Measurements from ENCODE around the gene STK32C.

The STK32C gene

DNA sequence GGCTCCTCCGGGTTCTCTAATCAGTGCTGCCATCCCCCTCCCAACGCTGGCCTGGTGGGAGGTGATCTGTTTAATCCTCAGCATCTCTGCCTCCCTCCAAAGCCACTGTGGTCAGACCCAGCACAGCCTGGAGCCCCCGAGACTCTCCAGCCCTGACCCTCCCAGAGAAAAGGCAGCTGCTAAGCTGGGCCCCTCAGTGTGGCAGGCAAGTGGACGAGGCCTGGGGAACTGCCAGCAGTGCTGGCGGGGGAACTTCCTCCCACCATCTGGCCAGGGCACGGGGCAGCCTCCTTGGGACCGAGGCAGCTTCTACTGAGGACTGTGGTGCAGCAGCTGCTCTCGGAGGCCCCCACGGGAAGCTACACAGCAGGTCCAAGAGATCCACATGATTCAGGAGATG, 69.9 kb downstream of the STK32C start:
- TF ChIP-seq POLR2A (IDR thresholded peaks at IDR 0.05; ENCODE audit: low read depth, low read length), result no peak
- no peak for DNase-seq (ENCODE audit: insufficient read length, low spot score)

DNA sequence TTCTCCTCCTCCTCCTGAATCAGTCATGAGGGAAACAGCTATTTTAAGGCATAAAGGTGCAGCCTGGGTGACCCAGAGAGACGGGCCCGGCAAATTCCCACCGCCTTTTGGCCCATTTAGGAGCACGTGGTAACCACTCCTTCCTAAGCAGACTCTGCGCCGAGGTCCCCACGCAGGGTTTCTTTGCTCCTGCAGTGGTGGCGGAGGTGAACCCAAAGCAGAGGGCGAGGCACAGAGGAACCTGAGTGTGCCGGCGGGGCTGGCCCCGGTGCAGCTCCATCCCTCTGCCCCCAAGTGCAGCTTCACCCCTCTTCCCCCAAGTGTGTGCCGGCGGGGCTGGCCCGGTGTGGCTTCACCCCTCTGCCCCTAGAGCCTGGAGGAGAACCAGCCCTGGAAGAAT, 70.4 kb downstream of the STK32C start:
- DNase-seq (ENCODE audit: insufficient read length, low spot score) (no peak), FAIRE-seq (no peak)
- no peak for TF ChIP-seq POLR2A (IDR thresholded peaks at IDR 0.05; ENCODE audit: low read depth, low read length)

More for the DNA sequence above, 69.9 kb downstream of the STK32C start:
- FAIRE-seq, result no peak

DNA sequence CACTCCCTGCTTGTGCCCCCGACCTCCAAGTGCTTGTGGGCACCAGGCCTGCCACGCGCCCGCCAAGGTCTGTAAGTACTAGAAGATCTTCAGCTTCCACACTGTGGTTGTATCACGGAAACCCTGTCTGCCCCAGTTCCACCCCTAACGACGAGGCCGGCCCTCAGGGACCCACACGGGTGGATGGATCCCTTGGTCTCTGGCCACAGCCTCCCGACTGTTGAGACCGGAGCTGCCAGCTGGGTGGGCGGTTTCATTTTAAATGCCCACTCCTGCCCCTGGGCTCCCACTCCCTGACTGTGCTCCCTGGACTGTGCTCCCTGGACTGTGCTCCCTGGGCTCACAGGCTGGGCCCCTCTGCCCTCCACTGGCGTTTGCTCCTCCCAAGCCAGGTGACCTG, 70.9 kb downstream of the STK32C start:
- no peak for DNase-seq (ENCODE audit: insufficient read length, low spot score)
- TF ChIP-seq POLR2A (IDR thresholded peaks at IDR 0.05; ENCODE audit: low read depth, low read length), result no peak
- no peak for FAIRE-seq

DNA sequence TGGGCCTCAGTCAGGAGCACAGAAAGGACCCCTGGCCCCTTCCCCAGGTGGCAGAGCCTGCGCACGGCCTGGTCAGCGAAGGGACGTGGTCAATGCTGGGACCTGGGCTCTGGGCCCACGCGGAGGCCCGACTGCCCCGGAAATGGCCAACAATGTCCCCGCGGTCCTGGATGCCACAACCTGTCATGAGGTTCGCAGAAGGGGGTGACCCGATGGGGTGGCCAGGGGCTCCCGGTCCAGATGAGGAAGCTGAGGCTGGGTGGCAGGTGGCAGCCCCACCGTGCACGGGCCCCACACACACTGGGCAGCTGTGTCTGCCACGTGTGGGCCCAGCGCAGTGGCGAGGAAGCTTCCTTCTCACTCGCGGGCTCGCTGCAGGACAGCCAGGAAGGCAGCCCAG, 71.6 kb downstream of the STK32C start:
- no peak for TF ChIP-seq POLR2A (IDR thresholded peaks at IDR 0.05; ENCODE audit: low read depth, low read length)
- no peak for FAIRE-seq
- no peak for DNase-seq (ENCODE audit: insufficient read length, low spot score)

DNA sequence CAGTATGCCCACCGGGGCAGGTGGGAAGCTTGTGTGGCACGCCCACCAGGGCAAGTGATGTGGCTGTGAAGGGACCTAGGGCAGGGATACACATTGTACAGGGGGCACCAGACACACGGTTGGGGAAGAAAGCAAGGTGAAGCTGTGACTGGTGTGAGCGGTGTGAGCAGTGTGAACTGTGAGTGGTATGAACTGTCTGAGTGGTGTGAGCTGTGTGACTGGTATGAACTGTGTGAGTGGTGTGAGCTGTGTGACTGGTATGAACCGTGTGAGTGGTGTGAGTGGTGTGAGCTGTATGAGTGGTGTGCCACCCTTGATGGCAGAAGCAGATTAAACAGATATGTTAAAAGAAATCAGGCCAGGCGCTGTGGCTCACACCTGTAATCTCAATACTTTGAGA, 72.9 kb downstream of the STK32C start:
- no peak for DNase-seq (ENCODE audit: insufficient read length, low spot score)
- no peak for TF ChIP-seq POLR2A (IDR thresholded peaks at IDR 0.05; ENCODE audit: low read depth, low read length)
- no peak for FAIRE-seq

DNA sequence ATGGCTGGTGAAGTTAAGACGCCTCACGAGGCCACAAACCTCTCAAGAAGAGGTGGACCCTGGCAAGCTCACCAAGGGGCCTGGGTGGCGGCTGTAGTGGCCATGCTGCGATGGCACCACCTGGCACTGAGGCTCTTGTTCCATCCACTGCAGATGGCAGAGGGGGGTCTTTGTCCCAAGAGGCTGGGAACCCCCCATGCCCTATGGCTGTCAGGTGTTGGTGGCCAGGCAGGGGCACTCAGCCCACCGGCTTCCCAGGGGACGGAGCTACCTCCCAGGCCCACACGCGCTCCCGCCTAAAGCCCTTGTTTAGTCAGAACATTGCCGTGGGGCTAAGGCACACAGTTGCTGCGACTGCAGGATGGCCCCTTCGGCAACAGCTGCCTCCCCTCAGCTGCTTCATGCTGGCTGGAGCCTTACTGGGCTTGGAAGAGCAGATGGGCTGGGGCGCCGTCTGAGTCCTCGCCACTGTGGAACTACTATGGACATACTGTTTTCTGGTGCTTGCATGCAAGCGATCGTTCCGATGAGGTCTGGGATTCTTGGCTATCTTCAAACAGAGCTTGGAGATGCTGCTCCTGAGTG, 74.2 kb downstream of the STK32C start:
- no peak for TF ChIP-seq POLR2A (IDR thresholded peaks at IDR 0.05; ENCODE audit: low read depth, low read length)
- FAIRE-seq (no peak), DNase-seq (ENCODE audit: insufficient read length, low spot score) (no peak)

DNA sequence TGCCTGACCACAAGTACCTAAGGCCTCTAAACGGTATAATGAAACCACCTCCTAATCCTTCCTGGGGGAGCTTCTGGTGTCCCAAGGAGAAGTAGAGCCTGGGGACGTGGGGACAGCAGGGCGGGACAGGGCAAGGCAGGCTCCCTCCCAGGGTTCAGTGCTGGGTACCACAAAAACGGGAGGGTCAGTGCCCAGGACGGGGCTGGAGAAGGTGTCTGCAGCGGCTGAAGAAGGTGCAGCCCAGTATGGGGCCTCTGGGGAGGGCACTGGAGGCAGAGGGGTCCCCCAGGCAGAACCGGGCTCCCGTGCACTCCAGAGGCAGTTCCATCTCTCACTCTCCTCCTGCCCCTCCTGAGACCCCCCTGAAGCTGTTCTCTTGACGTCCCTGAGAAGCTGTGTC, 74.8 kb downstream of the STK32C start:
- no peak for FAIRE-seq
- TF ChIP-seq POLR2A (IDR thresholded peaks at IDR 0.05; ENCODE audit: low read depth, low read length), result no peak
- no peak for DNase-seq (ENCODE audit: insufficient read length, low spot score)

DNA sequence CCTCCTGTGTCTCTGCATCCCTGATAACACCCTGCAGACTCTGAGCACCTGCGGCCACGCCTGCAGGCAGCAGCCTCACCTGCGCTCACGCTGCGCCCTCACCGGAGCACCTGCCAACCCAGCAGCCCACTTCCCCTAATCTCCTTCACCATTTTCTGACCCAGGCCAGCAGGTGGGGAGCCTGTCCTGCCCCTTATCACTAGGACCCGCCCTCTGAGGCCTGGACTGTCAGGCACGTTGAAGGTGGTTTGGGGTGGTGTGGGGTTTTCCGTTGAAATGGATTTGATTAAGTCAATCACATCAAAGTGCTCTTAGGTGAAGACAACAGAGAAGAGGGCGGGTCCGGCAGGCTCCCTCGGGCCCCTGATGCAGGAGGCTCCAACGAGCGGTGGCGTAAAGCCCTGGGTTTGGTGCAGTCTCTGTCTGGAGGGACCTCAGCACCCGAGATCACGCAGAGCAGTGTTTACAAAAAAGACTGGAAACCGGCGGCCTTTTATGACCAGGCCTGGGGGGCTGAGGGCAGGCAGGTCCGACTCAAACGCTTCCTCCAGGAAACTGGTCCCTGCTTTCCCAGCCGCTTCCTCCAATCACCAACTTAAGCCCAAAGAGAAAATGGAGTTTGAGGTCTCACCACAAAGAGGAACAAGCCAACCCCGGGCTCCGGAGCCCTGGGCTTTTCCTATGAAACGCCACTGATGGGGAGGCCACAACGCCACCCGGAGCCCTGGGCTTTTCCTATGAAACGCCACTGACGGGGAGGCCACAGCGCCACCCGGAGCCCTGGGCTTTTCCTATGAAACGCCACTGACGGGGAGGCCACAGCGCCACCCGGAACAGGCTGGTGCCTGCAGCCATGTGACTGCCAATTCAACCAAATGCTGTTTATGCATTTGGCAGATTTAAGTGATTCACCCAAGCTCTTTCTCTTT, 75.5 kb downstream of the STK32C start:
- FAIRE-seq, result no peak
- DNase-seq (ENCODE audit: insufficient read length, low spot score), result no peak

DNA sequence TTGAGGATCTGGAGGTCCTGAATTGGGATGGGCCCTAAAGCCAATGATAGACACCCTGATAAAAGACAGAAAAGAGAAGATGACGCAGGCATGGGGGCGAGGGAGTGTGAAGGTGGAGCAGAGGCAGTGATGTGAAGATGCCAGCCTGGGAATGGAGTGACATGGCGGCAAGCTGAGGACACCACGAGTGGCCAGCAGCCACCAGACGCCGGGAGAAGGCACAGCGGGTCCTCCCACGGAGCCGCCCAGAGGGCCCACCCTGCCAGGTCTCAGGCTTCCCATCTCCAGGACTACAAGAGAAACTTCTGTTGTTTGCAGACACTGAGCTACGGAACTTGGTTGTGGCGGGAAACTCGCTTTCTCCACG, 76.1 kb downstream of the STK32C start:
- FAIRE-seq (no peak), DNase-seq (ENCODE audit: insufficient read length, low spot score) (no peak)
- no peak for TF ChIP-seq POLR2A (IDR thresholded peaks at IDR 0.05; ENCODE audit: low read depth, low read length)

More for the DNA sequence above, 75.5 kb downstream of the STK32C start:
- no peak for TF ChIP-seq POLR2A (IDR thresholded peaks at IDR 0.05; ENCODE audit: low read depth, low read length)

DNA sequence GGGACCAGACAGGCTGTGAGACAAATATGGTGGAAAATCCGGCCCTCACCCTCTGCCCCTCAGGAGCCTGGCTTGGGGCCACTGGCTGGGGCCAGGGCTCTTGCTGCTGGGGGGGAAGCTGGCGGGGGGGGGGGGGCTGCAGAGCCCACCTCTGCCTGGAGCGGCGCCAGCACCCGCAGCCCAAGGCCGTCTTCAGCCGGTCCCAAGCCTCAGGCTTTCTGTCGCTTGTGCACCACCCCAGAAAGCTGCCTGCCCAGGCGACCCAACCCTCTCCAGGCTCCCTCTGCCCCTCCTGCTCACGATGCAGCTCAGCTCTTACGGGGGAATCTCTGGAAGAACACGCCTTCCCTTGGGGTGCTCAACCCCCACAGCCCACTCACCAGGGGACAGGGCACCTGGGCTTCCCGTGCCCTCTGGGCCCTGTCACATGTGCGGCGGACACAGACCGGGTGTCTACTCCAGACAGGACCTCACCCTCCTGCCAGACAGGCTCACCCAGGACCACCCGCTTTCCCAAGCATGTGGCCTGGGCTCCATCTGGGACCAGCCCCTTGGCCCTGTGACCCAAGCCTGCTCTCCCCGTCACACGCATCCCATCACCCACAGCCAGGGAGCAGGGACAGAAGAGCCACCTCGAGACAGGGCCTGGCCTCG, 77.1 kb downstream of the STK32C start:
- no peak for FAIRE-seq
- no peak for DNase-seq (ENCODE audit: insufficient read length, low spot score)
- no peak for TF ChIP-seq POLR2A (IDR thresholded peaks at IDR 0.05; ENCODE audit: low read depth, low read length)

DNA sequence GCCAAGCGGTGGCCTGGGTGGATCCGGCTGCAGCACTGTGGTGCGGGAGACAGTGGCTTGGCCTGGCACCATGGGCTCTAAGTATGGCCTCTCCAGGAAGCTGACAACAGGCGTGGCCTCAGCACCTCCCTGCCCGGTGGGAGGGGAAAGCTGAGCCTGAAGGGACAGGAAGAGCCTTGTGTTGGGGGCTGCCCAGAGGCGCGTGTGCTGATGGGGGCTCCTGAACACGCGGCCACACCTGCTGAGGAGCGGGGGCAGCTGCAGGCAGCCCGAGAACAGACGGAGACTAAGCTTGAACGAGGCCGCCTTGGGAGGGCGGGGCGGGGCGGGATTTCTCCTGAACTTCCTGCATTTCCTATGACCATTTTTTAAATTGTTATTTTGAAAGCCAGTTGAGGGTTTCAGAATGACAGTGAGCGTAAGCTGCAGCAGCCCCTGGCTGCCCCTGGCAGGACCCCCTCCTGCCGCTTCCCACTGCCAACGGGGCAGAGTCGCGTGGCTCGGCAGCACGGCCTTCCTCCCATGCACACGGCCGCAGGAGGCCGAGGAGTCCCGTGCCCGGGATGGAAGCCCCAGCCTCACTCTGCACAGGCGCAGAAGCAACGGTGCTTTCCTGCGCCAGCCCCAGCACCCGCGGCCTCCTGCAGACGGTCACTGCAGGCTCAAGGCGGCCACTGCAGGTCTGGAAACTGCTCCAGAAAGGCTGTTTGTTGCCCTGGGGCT, 77.8 kb downstream of the STK32C start:
- DNase-seq (ENCODE audit: insufficient read length, low spot score) (no peak), FAIRE-seq (no peak)
- TF ChIP-seq POLR2A (IDR thresholded peaks at IDR 0.05; ENCODE audit: low read depth, low read length), result no peak

DNA sequence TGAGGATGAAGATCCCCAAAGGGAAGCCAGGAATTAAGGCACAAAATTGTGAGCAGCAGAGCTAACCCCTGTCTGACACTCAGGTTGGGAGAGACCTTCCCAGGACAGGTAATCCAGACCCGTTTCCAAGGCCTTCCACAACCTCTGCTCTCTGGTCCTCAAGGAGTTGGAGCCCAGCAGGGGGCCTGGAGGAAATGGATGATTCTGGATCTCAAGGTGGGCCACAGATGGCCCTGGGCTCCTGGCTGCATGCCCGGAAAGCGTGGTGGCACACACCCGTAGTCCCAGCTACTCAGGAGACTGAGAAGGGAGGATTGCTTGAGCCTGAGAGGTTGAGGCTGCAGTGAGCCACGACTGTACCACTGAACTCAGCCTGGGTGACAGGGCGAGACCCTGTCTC, 78.7 kb downstream of the STK32C start:
- FAIRE-seq, result no peak
- TF ChIP-seq POLR2A (IDR thresholded peaks at IDR 0.05; ENCODE audit: low read depth, low read length), result no peak
- DNase-seq (ENCODE audit: insufficient read length, low spot score), result no peak

DNA sequence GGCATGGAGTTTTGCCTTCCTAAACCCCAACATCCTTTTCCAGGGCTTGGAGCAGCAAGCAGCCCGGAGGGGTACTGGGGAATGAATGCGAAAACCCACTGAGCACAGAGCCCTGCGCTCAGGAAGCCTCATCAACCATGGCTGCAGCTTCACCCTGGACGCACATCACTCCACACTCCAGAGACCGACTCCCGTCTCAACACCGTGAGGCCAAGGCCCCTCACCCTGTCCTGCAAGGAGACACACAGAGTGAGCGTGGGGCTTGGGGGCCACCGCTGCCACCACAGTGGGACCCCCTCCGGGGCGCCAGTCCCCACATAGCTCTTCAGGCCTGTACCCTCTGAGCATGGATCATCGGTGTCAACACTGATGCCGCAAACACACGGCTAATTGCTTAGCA, 79.1 kb downstream of the STK32C start:
- DNase-seq (ENCODE audit: insufficient read length, low spot score), result no peak
- TF ChIP-seq POLR2A (IDR thresholded peaks at IDR 0.05; ENCODE audit: low read depth, low read length), result no peak
- FAIRE-seq, result no peak

DNA sequence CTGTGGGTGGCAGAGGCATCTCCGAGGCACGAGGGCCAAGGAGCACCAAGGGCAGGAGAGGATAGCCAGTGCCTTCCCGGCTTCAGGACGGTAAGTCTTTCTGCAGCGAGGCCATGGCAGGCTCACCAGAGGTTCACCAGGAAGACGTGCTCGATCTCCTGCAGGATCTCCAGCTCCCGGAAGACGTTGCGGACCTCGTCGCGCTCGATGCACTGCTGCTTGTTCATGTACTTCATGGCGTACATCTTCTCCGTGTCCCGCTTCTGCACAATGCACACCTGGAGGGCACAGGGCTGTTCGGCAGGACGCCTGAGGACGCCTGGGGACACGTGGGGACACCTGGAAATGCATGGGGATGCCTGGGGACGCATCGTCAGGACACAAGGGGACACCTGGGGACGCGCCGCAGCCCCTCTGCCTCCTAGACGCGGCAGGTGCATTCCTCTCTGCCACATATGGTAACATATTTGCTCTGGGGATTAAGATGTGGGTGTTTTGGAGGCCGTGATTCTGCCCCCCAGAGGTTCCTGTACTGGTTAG, 79.8 kb downstream of the STK32C start:
- DNase-seq (ENCODE audit: insufficient read length, low spot score) (no peak), FAIRE-seq (no peak)
- no peak for TF ChIP-seq POLR2A (IDR thresholded peaks at IDR 0.05; ENCODE audit: low read depth, low read length)
